NCI-H2081 treated with DMSO at 0.1 percent for 48 hours (cell line): ENCODE results near the gene KRT7.
A peak's percentile ranks its signal among the peaks of the same experiment; 100 is the strongest.
"Not testable (repeated sequence)": the region's sequence is repeated elsewhere in the genome, so short reads cannot be mapped to it uniquely, and the experiment has no call there.

ENCODE experiments used
- DNase-seq: peaks from one replicate; lab custom pipeline; 2025; lab: John Stamatoyannopoulos, UW

Gene KRT7

DNA sequence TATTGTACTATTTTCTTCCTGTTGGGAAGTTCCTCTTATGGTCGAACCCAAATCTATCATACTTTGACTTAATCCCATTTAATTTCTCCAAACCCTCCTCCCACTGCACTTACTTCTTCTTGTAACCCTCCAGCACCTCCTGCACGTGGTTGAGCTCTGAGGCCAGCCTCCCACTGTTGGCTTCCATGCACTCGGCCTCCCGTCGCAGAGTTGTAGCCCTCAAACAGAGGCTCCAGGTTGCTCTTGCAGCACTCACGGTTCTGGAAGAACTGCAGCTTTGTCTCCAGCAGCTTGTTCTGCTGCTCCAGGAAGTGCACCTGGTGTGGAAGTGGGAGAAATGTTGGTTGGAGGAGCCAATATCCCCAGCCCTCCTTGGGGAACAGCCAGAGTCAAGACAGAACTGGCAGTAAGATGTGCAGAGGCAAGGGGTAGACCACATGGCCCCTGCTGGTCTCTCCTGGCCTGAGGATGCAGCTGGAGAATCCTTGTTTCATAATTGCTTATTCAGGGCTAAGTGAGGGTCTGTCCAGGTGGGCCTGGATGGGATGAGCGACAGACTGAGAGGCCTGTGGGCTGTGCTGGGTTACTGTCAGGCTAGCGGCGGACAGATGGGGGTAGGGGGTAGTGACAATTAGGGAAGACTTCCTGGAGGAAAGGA lies 23.0 kb downstream of the KRT7 start:
- DNase-seq: no peak

DNA sequence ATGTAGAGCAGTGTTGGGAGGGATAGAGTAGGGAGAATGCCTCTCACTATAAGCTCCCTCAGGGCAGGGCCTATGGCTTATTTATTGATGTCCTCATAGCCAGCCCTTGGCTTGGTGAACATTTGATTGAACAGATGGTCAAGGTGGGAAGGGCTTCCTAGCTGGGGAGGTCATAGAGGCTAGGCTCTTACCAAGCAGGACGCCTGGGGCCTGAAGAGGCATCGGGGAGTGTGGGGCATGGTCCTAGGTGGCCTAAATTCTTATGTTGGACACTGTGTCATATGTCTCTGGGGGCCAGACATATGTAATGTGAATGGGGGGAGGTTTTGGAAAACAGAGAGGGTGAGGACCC lies 23.5 kb downstream of the KRT7 start:
- DNase-seq: no peak

DNA sequence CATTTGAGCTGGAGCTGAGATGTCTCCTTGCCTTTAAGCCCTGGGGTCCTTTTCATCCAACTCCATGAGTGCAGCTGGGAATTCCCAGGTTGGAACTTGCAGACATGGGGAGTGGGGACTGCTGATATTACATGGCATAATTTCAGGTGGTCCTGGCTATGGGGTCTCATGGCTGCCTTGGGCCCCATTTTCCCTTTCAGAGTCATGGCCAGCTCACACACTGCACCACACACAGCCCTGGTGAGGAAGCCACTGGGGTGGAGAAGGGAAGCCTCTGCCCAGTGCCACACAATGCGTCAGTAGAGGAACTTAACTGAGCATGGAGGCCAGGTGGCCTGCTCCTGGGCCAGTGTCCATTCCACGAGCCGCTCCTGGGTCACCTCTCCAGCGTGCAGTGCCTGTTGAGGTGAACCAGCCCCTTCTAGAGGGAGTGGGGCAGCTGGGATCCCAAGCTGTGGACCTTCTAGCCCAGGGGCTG lies 24.1 kb downstream of the KRT7 start:
- no peak for DNase-seq

DNA sequence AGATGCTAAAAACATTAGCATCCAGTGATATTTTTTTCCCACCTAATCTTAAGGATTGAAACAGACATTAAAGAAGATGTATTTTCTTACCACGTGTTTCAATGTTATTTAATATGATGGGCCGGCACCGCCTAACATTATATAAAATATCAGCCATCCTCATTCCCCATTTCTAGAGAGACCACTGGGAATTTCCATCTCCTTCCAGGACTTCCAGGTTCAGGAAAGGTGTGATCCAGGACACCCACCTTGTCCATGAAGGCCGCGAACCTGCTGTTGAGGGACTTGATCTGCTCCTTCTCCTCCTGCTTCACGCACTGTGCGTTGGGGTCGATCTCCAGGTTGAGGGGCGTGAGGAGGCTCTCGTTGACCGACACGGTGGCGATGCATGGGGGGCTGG lies 24.9 kb downstream of the KRT7 start:
- DNase-seq: not testable (repeated sequence)

DNA sequence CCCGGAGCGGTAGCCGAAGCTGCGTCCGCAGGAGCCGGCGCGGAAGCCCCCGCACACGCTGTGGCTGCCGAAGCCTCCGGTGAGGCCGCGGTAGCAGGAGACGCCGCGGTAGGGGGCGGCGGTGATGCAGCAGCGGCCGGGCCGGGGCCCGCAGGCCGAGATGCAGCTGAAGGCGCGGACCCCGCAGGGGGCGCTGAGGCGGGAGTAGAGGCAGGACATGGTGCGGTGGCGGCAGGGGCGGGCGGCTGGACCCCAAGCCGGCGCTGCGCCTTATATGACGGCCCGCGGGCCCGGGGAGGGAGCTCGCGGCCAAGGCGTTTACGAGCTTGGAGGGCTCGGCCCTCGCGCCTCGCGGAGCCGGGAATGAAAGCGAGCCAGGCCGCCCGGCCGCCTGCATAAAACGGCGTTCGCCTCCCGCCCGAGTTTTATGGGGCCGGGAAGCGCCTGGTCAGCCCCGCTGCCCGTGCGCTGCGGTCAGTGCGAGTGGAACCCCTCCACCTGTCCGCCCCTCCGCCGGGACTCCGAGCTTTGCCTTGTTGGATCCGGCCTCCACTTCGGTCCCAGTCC lies 25.4 kb downstream of the KRT7 start:
- DNase-seq: no peak

DNA sequence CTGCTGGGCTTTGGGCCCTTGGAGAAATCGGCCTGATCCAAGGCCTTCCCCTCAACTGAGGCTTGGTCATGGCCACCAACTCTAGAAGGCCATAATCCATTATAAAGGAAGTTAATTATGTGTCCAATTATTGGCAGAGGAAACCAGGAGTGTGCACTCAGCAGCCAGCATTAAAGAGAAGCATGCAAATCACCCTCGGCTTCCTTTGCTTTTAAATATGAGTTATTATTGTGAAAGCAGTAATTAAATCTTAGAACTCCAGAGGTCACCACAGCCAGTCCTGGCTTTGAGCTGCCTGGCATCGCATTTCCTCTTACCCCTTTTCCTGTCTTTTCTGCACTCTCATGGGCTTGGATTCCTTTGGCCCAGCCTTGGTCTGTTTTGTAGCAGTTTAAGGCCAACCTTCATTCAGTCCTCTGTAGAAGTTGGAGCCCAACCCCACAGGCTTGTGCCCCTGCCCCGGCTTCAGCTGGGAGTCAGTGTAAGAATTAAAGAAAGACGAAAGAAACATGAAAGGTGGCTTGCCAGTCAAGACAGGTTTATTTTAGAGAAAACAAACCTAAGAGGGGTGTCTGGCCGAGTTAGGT lies 26.7 kb downstream of the KRT7 start:
- peak; percentile 49 for DNase-seq

DNA sequence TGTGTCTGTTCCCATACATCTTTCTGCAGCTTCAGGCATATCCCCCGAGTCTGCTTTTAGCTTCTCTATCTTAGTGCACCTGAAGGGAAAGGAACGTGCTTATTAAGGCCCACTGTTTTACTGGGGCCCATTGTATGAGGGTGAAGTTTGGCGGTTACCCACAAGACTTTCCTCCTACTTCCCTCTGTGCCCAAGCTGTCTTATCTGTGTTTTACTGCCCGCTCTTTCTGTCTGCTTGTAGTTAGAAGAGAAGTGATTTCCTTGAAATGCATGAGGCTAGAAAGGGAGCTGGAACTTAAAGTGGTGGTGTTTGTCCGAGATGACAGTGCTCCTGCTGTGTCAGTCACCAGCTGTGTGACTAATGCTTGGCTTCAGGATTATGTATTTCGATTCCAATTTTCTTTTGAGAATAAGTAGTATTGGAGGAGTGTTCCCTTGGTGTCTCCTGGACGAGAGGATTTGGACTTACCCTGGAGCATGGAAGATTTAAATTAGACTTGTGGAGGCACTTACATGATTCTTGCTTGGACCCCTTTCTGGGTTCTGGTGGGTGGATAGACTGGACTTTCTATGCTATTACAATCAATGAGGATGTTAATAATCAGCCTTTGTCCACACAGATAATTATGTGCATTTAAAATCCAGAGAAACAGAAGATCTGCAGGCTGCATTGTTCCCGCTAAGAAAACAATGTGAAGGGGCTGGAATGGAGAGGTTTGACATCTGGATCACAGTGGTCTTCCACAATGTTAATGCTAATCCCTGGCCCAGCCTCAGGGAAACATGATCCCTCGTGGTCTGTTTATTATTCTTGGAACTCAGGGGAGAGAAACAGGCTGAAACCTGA lies 27.5 kb downstream of the KRT7 start:
- no peak for DNase-seq

DNA sequence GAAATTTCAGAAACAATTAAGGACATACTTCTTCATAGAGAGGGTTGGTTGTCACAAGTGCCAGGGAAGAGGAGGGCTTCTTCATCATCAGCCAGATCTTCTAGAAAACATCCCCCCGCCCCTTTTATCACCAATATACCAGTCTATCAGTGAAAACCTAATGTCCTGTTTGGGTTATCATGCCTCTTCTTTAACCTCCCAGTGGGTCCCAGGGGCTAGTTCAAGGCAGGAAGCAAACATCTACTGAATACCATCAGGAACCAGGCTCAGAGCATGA lies 28.1 kb downstream of the KRT7 start:
- no peak for DNase-seq

DNA sequence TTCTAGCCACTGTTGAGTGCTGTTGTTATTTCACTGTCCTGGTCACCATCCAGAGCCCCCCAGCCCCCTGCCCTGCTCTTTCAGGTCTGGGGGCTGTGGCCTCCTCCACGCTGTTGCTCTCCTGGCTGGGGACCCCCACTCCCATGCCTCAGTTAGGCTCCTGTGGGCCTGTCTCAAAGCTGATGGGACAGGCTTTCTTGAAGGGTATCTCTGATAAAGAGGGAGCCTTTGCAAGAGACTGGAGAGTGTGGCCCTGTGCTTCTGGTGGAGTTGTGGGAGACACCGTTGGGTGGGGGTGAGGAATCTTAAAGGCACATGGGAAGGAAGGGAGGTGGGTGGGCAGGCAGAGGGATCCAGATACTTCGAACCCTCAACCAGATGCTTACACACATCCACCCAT lies 29.2 kb downstream of the KRT7 start:
- no peak for DNase-seq

DNA sequence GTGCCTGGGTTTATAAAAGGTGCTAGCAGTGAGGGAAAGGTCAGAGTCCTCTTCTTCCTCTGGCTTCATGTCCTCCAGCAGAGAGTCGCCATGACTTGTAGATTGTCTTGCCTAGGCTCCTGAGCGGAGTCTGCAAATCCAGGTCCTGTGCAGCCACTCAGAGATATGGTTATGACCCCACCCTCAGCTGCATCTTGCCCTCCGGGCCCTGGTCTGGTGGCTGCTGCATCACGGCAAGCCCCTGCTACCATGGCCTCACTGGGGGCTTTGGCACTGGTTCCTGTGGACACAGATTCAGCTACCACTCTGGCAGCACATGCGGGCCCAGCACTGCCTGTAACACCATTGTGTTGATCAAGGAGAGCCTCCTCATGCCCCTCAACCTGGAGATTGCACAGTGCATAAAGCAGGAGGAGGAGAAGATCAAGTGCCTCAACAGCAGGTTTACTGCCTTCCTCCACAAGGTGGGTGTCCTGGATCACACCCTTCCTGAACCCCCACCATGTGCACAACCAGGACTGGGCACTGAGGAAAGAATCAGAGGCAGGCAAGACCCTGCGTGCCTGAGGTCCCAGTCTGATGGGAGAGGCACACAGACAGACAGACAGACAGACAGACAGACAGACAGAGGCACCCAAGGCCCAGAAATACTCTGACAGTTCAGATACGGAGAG lies 30.9 kb downstream of the KRT7 start:
- no peak for DNase-seq

DNA sequence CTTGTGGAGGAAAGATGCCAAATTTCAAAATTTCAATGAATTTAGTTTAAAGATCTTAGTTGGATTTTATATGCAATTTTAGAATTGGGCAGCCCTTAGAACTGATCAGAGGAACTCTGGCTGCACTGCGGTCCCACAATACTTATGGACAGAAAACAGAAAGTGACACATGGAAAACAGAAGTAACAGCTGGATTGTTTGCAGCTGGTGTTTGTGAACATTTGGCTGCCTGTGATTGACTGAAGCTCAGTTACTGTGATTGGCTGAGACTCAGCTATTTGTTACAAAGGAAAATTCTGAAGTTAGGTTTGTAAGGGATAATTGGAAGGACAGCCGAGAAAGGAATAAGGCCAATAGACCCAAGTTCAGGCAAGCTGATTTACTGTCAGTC lies 31.4 kb downstream of the KRT7 start:
- DNase-seq: no peak

DNA sequence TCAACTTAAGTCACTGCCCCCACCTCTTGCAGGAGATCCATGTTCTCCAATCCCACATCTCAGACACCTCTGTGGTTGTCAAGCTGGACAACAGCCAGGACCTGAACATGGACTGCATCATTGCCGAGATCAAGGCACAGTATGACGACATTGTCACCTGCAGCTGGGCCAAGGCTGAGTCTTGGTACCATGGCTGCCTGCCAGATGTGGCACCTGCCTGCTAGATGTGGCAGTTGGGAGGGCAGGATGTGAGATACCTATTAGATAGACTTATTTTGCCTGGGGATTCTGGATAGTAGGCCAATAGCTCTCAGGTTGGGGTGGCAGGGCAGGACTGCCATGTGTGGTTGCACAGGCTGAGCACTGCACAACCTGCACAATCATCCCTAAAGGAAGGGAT lies 33.5 kb downstream of the KRT7 start:
- no peak for DNase-seq

DNA sequence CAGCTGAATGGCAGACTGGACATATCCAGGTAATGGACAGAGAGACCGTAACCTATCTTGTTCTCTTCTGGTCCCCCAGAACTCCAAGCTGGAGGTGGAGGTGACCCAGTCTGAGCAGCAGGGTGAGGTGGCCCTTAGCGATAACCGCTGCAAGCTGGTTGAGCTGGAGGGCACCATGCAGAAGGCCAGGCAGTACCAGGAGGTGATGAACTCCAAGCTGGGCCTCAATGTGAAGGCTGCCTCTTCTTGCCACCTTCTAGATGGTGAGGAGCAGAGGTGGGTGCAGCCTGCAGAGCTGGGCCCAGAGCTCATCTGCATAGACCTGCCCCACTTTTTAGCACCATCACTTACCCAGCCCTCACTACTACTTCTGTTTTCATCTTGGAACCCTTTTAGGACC lies 34.2 kb downstream of the KRT7 start:
- no peak for DNase-seq

DNA sequence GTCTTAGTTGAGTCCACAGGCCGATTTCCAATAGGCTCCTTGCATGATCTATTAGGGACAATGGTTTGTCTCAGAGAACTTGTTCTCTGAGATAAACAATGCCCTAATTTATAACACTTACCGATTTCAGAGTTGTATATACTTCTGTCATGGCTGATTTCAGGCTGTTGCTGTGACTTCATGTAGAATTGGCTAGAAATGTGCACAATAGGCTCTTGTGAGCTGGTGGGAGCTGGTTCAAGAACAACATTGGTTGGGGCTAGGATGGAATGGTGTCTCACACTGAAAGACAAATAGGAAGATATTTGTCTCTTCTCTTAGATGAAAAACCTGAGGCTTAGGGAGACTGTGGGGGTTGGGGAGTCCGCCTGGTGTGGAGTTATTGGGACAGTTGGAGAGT lies 34.7 kb downstream of the KRT7 start:
- no peak for DNase-seq

DNA sequence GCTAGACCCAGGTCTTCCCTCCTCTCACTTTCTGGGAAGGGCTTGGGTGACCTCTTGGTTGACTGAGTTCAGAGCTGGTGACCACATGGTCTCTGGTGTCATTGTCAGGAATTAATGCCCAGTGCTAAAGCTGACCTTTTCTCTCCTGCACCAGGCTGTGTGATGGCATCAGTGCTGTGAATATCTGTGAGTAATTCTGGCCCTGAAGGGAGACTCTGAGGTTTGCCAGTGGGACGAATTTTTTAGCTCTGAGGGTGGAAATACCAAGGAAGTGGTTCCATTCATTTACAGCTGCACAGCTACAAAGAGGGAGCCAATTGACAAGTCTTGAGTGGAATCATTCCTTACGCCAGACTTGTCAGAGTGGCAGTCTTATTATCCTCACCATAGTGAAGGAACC lies 35.2 kb downstream of the KRT7 start:
- DNase-seq: no peak

DNA sequence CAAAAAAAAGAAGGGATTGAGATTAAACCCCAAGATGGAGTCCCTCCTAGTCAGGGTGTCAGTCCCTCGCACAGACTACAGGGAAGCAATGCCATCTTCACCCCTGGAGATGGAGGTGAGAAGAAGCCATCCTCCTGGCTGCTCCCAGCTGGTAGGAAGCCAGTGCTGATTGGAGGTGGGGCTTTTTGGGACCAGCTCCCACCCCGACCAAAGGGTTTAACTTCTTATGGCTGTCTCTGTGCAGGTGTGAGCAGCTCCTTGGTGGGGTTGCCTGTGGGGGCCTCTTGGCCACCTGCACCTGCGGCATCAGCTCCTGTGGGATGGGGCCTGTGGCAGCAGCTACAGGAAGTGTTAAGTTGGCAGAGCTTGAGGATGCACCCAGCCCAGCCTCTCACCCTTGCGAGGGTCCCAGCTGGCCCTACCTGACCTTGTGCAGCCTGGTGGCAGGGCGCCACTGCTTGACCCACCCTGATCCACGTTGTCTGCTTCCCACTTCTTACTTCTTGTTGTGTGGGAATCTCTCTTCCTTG lies 37.6 kb downstream of the KRT7 start:
- DNase-seq: no peak

DNA sequence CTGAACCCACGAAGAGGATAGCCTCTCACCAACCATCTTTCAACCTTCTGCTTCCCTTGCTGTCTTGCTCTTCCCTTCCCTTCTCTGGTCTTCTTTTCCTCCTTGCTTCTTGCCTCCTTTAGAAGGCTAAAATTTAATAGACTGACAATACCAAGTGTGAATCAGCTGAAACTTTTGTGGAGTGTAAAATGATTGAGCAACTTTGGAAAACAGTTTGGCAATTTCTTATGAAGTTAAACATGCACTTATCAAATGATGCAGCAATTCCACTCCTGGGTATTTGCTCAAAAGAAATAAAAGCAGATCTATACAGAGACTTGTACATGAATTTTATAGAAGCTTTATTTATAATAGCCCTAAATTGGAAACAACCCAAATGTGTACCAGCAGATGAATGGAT lies 38.1 kb downstream of the KRT7 start:
- no peak for DNase-seq

DNA sequence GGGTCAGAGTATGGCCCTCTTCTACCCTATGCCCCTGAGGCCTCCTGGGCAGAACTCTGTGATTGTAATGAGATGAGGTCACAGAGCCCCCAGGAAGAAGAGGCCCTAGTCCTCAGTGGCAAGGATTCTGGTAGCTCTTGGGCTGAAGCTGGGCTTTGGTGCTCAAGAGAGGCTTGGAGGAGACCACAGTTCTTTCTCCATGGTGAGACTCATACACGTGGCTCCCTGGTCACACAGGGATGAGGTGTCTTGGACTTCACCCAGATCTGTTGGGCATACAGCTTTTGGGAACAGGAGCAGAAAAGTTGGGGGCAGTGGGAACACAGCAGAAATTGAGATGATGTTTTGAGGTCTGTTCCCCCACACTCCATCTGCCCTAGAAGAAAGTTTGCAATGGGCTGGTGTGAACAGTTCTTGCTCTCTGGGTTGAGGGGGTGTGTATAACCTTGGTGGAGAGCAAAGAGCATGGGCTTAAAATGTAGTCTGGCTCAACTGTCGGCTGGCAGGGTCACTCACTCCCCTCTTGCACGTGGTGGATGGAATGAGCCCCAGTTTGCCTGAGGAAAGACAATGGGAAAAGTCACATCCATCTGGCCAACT lies 41.6 kb downstream of the KRT7 start, which contains the start of gene KRT86:
Gene KRT86, plus strand, starts transcription at position 125 of the 600 bp plus-strand sequence. CDS start 27,272 bp downstream, outside the sequence.
- no peak for DNase-seq

DNA sequence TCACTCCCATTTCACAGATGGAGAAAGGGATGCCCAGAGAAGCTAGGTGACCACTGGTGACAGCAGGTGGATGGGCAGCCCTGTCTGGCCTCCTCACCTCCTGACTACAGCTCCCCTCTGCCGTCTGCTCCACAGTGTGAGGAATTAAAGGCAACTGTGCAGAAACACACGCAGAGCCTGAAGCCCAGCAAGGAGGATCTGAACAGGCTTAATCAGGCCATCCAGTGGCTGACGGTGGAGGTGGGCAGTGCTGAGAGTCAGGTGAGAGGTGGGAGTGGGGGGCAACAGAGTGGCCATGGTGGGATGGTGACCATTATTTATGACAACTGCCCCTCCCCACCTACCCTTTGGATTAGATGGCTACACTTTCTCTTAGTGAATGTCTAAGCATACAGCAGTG lies 42.6 kb downstream of the KRT7 start:
- DNase-seq: no peak

DNA sequence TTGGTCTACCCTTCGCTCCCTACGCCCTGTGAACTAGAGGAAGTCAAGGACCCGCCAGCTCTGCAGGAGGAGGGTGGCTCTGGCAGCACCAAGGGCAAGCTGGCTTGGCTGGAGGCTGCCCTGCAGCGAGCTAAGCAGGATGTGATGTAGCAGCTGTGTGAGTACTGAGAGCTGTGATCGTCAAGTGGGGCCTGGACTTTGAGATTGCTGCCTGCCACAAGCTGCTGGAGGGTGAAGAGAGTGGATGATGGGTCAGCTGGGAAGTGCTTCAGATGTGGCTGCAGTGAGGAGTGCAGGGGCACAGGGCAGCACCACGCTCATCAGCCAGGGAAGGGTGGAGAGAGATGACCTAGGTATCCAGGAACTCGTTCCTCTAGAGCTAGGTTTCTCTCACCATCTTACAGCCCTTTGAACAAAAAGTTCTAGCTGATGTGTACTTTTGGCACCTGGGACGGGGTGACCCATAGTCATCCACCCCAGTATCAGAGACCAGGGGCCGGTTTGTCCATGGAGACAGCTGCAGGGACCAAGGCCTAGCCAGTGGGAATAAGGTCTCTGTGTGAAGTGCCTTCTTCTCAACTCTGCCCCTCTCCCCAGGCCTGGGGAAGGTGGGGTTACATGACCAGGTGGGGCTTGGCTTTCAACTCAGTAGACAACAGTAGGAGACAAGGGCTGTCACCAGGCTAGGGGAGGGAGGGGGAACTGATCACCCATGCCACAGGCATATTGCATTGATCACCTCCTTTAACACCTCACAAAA lies 44.6 kb downstream of the KRT7 start:
- no peak for DNase-seq
